Spleen (tissue), 11 donors: ENCODE results near the gene AKAP6. TPM values are rescaled to one million over a fixed set of nuclear protein-coding genes. Genes with fewer than 3 reads are reported as not detected.

Experiments used
- DNase-seq: peaks from one replicate; pipeline ENCODE4 v3.0.0-alpha.2; 2020
- H3K27ac ChIP-seq, 8 donors: fragments of 200-600 bp; sonication (generic) in 7 of 8; 1 replicate in 4 of 8; 2 replicates in 4 of 8; pipeline versions ENCODE4 v1.5.0 to v1.8.0; 2016 to 2021; ENCODE audit warnings: inconsistent platforms in 4 of 8, mild to moderate bottlenecking in 4 of 8, moderate library complexity in 1 of 8
- H3K27me3 ChIP-seq, 7 donors: fragments of 200-600 bp; sonication (generic) in 6 of 7; replicated peaks in 1 of 7; 1 replicate in 4 of 7; 2 replicates in 3 of 7; pipeline versions ENCODE4 v1.5.0 to v1.8.0; 2016 to 2021; ENCODE audit warnings: inconsistent platforms in 3 of 7, mild to moderate bottlenecking in 1 of 7
- H3K36me3 ChIP-seq, 6 donors: fragments of 200-600 bp; sonication (generic) in 5 of 6; 1 replicate in 4 of 6; 2 replicates in 2 of 6; pipeline versions ENCODE4 v1.5.0 to v1.8.0; 2016 to 2021; ENCODE audit warnings: inconsistent platforms in 2 of 6
- H3K4me1 ChIP-seq, 6 donors: fragments of 200-600 bp; sonication (generic) in 5 of 6; 1 replicate in 3 of 6; 2 replicates in 3 of 6; pipeline versions ENCODE4 v1.5.0 to v1.8.0; 2016 to 2021; ENCODE audit warnings: inconsistent platforms in 3 of 6
- H3K4me3 ChIP-seq, 8 donors: fragments of 200-600 bp; sonication (generic) in 7 of 8; 1 replicate in 4 of 8; 2 replicates in 4 of 8; pipeline versions ENCODE4 v1.5.0 to v1.8.0; 2016 to 2021; ENCODE audit warnings: inconsistent platforms in 4 of 8, mild to moderate bottlenecking in 4 of 8, moderate library complexity in 2 of 8
- H3K9me3 ChIP-seq, 8 donors: fragments of 200-600 bp; sonication (generic) in 7 of 8; 1 replicate in 4 of 8; 2 replicates in 4 of 8; pipeline versions ENCODE4 v1.5.0 to v1.8.0; 2016 to 2021; ENCODE audit warnings: inconsistent platforms in 4 of 8
- POLR2A ChIP-seq, 3 donors: fragments of 450-650 bp; IDR thresholded peaks; one replicate each; pipeline ENCODE4 v1.5.1; 2017; ENCODE audit warnings: antibody characterized with exemption in 3 of 3, mild to moderate bottlenecking in 1 of 3
- POLR2AphosphoS5 ChIP-seq, 3 donors: sonication (generic); formaldehyde crosslinking; IDR thresholded peaks; one replicate each; pipeline ENCODE4 v1.5.1; 2017; ENCODE audit warnings: antibody characterized with exemption in 3 of 3
- WGBS, 5 donors: extraction: QIAGEN DNeasy Blood & Tissue Kit in 3 of 5; methylation state at CpG; one replicate each; pipeline versions ENCODE4 v1.1.5 to v1.1.7; 2013 to 2018; 5-methylcytosine and 5-hydroxymethylcytosine counted together
- intact Hi-C: fragments of 100-400 bp; cut with DNase I; formaldehyde crosslinking; loops from one replicate; pipeline ENCODE4 v1.15.0; 2023; ENCODE audit warnings: low total_unique reads
- polyA plus RNA-seq, 3 donors: library from polyadenylated mRNA; stranded (reverse); fragments of 200-250 nt; gene quantifications; one replicate each; pipeline ENCODE4 v1.2.1, GENCODE V29; 2013
- total RNA-seq, 7 donors: library from RNA; depleted of rRNA in 3 of 7; stranded (reverse); fragments of >200 nt in 3 of 7; fragmentation: NEBNext Ultra II Directional in 4 of 7; extraction: Animal tissue kit (Norgen Biotek cat#: 25700) in 4 of 7; gene quantifications; one replicate each; pipeline versions ENCODE4 v1.1.0 to v1.2.1, GENCODE V29; 2016 to 2021
- TF ChIP-seq, protein P1 (sequence below), 11 experiments: fragments of 200-600 bp in 7 of 11; fragments of 450-650 bp in 4 of 11; sonication (generic) in 4 of 11; IDR thresholded peaks in 8 of 11; conservative IDR thresholded peaks in 3 of 11; 1 replicate in 7 of 11; 2 replicates in 4 of 11; pipeline versions ENCODE4 v1.4.0 to v1.8.0; 2016 to 2021; ENCODE audit warnings: antibody characterized with exemption in 11 of 11, inconsistent platforms in 4 of 11, mild to moderate bottlenecking in 1 of 11
- donor health status: healthy with polysubstance abuse.
- donor health status: DM: no; HTN: no; CAD: no; lungs with moderate emphysema.
- donor health status: DM: no; HTN: no; CAD: no.
- donor health status: Bipolar disorder and iron deficiency.
- donor health status: healthy.
- donor health status: DM: no; HTN: no; CAD: no.
- donor health status: DM: yes; HTN: yes; CAD: no.

AKAP6 gene
- total and polyA plus RNA-seq, 10 donors, result 0.20 to 12.1 (median 4.8) TPM

DNA sequence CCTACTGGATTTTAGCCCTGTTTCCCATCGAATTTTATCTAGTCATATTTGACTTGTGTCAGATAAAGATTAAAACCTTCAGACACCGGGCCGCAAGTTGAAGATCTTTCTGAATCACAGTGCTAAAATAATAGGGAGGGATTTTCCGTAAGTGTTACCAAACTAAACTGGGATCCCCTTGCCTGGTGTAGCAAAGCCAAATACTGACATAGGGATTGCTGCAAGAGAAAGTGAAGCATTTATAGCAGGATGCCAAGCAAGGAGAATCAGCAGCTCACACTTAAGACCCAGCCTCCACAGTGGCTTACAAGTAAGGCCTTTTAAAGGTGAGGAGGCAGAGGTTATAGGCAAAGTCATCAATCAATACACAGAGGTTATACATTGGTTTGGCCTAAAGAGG, 147.4 kb downstream of the AKAP6 start:
- WGBS, 5 donors, result 76 to 92% (median 79%) methylated on average over 4 of the region's 4 CpGs
- Histone ChIP-seq H3K27me3 (no peaks in the 10 kb centered on the region), H3K4me1 (no peaks in the 10 kb centered on the region)

DNA sequence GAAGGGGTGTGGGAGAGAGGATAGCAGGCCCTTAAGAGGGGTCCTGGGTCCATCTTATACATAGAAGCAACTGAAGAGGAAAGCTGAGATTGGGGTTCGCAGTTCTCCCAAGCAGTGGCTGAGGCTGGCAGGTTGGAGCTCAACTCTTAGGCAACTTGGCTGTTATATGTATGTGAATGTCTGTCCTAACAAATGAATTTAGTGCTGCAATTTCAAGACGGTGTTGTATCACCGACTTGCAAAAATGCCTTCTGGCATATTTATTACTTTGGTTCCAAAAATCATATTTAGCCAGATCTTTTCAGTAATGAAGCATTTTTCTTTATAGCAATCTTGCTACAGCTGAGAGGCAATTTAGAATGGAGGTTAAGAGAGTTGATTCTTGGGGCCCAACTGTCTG, 148.3 kb downstream of the AKAP6 start:
- intact Hi-C loops, result no loop called here
- Histone ChIP-seq H3K4me3 (no peak overlapping the region), H3K27me3 (no peaks in the 10 kb centered on the region), H3K4me1 (peaks cover 0 to 2% (median 0%) of the 10 kb centered on the region in 6 donors), H3K36me3 (no peaks in the 10 kb centered on the region), H3K27ac (no peak overlapping the region), H3K9me3 (no peaks in the 10 kb centered on the region)
- TF ChIP-seq, protein P1, sequence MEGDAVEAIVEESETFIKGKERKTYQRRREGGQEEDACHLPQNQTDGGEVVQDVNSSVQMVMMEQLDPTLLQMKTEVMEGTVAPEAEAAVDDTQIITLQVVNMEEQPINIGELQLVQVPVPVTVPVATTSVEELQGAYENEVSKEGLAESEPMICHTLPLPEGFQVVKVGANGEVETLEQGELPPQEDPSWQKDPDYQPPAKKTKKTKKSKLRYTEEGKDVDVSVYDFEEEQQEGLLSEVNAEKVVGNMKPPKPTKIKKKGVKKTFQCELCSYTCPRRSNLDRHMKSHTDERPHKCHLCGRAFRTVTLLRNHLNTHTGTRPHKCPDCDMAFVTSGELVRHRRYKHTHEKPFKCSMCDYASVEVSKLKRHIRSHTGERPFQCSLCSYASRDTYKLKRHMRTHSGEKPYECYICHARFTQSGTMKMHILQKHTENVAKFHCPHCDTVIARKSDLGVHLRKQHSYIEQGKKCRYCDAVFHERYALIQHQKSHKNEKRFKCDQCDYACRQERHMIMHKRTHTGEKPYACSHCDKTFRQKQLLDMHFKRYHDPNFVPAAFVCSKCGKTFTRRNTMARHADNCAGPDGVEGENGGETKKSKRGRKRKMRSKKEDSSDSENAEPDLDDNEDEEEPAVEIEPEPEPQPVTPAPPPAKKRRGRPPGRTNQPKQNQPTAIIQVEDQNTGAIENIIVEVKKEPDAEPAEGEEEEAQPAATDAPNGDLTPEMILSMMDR (IDR thresholded peaks at IDR 0.05 in 8 of 11, conservative IDR thresholded peaks at IDR 0.05 in 3 of 11), result no peak
- TF ChIP-seq POLR2A (IDR thresholded peaks at IDR 0.05) (no peak), POLR2AphosphoS5 (IDR thresholded peaks at IDR 0.05) (no peak)
- WGBS, 5 donors, result 89 to 99% (median 96%) methylated on average over 3 of the region's 3 CpGs
- no peak for DNase-seq

More for the DNA sequence above, 147.4 kb downstream of the AKAP6 start:
- no peak for DNase-seq
- TF ChIP-seq POLR2AphosphoS5 (IDR thresholded peaks at IDR 0.05) (no peak), POLR2A (IDR thresholded peaks at IDR 0.05) (no peak)
- TF ChIP-seq, protein P1 (IDR thresholded peaks at IDR 0.05 in 8 of 11, conservative IDR thresholded peaks at IDR 0.05 in 3 of 11), result no peak
- H3K9me3 ChIP-seq, result no peaks in the 10 kb centered on the region
- H3K4me3 ChIP-seq, result no peak overlapping the region
- intact Hi-C loops, result no loop called here
- no peaks in the 10 kb centered on the region for H3K36me3 ChIP-seq
- H3K27ac ChIP-seq, result no peak overlapping the region

DNA sequence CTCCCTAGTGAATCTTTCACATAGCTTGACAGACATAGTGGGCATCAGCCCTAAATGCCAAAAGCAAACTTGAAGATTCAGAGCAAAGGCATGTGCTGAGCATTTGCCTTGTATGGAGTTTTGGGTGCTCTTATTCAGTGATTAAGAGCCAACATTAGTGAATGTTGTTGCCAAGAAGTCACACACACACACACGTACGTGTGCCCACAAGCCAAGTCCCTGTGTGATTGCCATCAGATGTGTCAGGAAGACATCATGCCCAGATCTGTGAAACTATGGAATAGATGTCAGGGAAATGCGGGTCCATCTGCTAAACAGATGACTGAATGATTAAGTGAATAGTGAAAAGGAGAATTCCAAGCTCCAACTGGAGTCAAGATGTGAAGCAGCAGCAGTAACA, 149.0 kb downstream of the AKAP6 start:
- TF ChIP-seq, protein P1 (IDR thresholded peaks at IDR 0.05 in 8 of 11, conservative IDR thresholded peaks at IDR 0.05 in 3 of 11), result no peak
- TF ChIP-seq POLR2AphosphoS5 (IDR thresholded peaks at IDR 0.05) (no peak), POLR2A (IDR thresholded peaks at IDR 0.05) (no peak)
- intact Hi-C loops, result no loop called here
- WGBS, 5 donors, result 78 to 97% (median 86%) methylated on average over 3 of the region's 3 CpGs
- Histone ChIP-seq H3K36me3 (no peaks in the 10 kb centered on the region), H3K27ac (no peak overlapping the region), H3K4me3 (no peak overlapping the region), H3K9me3 (no peaks in the 10 kb centered on the region), H3K4me1 (peaks cover 0 to 2% (median 0%) of the 10 kb centered on the region in 6 donors), H3K27me3 (no peaks in the 10 kb centered on the region)
- DNase-seq, result no peak

DNA sequence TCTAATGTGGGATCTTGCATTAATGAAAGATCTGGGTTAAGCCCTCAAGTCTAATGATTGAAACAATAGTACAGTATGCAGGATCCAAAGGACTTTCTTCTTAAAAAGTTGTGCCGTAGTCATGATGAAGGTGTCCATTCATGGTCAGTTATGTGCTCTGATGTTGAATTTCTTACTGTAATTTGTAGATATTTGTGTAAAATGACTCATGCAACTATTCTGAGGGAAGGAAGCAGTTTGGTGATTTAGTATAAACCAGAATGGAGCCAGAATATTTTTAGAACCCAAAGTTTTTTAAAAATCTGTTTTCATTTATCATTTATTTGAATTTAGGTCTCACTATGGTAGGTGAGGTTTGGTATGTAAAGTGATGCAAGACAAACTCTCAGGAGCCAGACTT, 151.2 kb downstream of the AKAP6 start:
- intact Hi-C loops, result no loop called here
- no peaks in the 10 kb centered on the region for H3K9me3 ChIP-seq
- no peaks in the 10 kb centered on the region for H3K36me3 ChIP-seq
- no peaks in the 10 kb centered on the region for H3K27me3 ChIP-seq
- no peak overlapping the region for H3K27ac ChIP-seq
- no peak for DNase-seq
- 91 to 93% (median 92%) methylated on average over 1 of the region's 1 CpG for WGBS, 5 donors
- H3K4me3 ChIP-seq, result no peak overlapping the region
- no peak for TF ChIP-seq POLR2AphosphoS5 (IDR thresholded peaks at IDR 0.05)
- TF ChIP-seq POLR2A (IDR thresholded peaks at IDR 0.05), result no peak
- TF ChIP-seq, protein P1 (IDR thresholded peaks at IDR 0.05 in 8 of 11, conservative IDR thresholded peaks at IDR 0.05 in 3 of 11), result no peak
- peaks cover 0 to 2% (median 0%) of the 10 kb centered on the region in 6 donors for H3K4me1 ChIP-seq
